HG03565 (cell line): ENCODE results near the gene SLC6A11.

ENCODE experiments used
- ATAC-seq: cut with Tn5 transposase; IDR thresholded peaks from one replicate; pipeline ENCODE4 v1.9.1; 2021; ENCODE audit warnings: mild to moderate bottlenecking, moderate library complexity; ENCODE audit not compliant: unreplicated experiment

The SLC6A11 gene

GRCh38 chr3:10816019-10816862 is at the start of gene SLC6A11:
TSS of gene SLC6A11 (plus strand) at chr3:10816228. CDS start at chr3:10816266, 38 bp downstream.
- ATAC-seq = no peak

GRCh38 chr3:10768708-10769394 is 47.2 kb upstream of the SLC6A11 start:
- no peak for ATAC-seq

- no peak for ATAC-seq
These were observed 45.5 kb upstream of the SLC6A11 start for GRCh38 chr3:10770547-10770946.

GRCh38 chr3:10770981-10771380 is 45.0 kb upstream of the SLC6A11 start:
- no peak for ATAC-seq

GRCh38 chr3:10771486-10772270 is 44.4 kb upstream of the SLC6A11 start:
- ATAC-seq = no peak

- ATAC-seq = no peak
These were observed 43.5 kb upstream of the SLC6A11 start for GRCh38 chr3:10772271-10773161.

- no peak for ATAC-seq
These were observed 41.8 kb upstream of the SLC6A11 start for GRCh38 chr3:10774129-10774670.

GRCh38 chr3:10774825-10775224 is 41.2 kb upstream of the SLC6A11 start:
- no peak for ATAC-seq

GRCh38 chr3:10775259-10775658 is 40.8 kb upstream of the SLC6A11 start:
- no peak for ATAC-seq

GRCh38 chr3:10775828-10776227 is 40.2 kb upstream of the SLC6A11 start:
- no peak for ATAC-seq

- no peak for ATAC-seq
These were observed 38.4 kb upstream of the SLC6A11 start for GRCh38 chr3:10777627-10778026.

GRCh38 chr3:10778492-10779292 is 37.3 kb upstream of the SLC6A11 start:
- no peak for ATAC-seq

- ATAC-seq = no peak
These were observed 36.7 kb upstream of the SLC6A11 start for GRCh38 chr3:10779293-10779805.

- ATAC-seq = no peak
These were observed 35.8 kb upstream of the SLC6A11 start for GRCh38 chr3:10780243-10780642.

GRCh38 chr3:10780922-10781321 is 35.1 kb upstream of the SLC6A11 start:
- ATAC-seq = no peak

GRCh38 chr3:10781981-10782380 is 34.0 kb upstream of the SLC6A11 start:
- no peak for ATAC-seq

GRCh38 chr3:10783360-10784351 is 32.4 kb upstream of the SLC6A11 start:
- ATAC-seq = no peak

- no peak for ATAC-seq
These were observed 29.4 kb upstream of the SLC6A11 start for GRCh38 chr3:10786640-10787039.
